NCI-H2227 (cell line): ENCODE measurements around the gene MMAB.

ENCODE experiments used
- DNase-seq: peaks from one replicate; lab custom pipeline; 2025; ENCODE audit not compliant: unreplicated experiment; lab: John Stamatoyannopoulos, UW

The MMAB gene

DNA sequence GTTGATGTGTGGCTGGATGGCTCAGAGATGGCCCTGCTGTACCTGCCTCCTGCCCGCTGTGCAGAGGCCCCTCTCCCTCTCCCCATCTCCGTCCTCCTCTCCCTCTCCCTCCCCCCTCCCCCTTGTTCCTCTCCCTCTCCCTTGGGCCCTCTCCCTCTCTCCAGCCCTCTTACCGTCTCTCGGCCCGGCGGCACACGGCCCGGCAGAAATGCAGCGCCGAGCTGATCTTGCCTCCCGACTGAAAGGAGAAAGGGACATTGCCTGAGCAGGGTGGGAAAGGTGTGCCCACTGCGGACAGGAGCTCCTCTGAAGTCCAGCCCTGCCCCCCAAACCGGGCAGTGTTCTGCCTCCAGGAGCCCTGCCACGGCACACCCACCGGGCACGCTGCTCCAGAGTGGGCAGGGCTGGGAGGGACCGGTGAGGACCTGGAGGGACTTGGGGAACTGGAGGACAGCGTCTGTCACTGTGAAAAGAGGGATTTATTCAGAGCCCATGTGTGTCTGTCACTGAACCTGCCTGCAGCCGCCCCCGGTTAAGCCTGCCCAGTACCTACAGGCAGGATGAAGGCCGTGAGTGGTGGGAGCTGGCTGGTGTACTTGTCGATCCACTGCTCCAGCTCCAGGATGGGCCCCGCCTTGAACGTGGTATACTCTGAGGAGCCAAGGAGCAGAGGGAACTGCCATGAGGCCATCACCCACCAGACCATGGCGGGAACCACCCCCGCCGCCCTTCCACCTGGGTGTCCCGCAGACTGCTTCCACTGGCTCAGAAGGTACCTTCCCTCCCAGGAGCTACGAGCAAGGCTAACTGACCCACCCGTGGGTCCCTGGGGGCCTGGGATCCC is 12.2 kb downstream of the MMAB start:
- DNase-seq: no peak

DNA sequence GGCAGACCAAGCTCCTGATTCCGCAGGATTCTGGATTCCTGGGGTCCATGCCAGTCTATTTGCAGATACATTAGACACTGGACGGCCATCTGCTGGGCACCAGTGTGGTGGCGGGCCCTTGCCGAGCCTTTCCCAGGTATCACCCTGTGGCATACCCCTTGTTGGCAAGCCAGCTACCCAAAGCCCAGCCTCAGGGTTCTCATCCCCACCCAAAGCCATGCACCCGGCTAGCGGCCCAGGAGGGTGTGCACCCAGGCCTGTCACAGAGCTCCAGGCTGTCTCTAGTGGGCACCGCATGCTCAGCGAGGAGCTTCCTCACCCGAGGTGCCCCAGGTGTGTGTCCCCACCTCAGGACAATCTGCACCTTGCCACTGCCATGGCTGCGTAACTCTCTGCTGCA is 13.7 kb downstream of the MMAB start:
- no peak for DNase-seq

DNA sequence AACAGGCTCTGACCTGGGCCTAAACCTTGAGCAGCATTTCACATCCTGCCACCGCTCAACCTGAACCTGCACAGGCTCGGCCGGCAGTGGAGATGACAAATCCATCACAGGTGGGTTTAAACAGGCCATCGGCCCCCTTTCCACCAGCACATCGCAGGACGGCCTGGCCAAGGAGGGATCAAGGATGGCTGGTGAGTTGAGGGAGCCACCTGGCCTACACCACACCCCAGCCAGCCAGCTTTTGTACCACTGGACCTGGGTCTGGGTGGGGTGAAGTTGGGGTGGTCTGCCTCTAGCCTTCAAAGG is 14.2 kb downstream of the MMAB start:
- DNase-seq: no peak

DNA sequence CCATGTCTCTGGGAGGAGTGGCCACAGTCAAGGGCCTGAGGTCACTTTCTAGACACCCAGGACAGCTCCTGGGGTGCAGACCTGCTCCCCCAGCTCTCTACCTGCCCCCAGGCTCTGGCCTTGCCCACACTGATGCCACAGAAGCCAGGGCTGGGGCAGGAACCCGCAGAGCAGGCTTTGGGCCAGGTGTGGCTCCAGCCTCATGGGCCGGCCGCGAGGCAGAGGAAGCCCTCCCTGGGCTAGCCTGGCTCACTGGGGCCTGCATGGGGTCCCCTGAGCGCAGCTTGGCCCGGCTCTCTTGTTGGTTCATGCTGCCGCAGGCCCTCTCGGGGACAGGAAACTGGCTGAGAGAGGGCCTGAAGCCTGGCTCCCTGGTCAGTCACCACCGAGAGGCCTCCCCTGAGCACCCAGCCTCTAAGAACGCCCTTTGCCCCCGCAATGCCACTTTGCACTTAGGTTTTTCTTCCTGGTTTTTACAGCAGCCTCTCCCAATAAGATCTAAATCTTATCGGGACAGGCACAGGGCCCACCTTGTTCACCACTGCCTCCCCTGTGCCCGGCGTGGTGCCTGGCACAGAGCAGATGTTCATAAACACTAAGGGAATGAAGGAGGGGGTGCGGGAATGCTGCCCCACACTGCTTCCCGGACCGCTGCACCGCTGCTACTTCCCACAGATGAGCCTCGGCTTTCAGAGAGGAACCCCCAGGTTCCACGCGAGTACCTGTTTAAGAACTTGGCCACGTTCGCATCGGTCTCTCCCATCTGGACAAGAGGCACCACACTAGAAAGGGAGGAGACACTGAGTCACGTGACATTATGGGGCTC is 14.7 kb downstream of the MMAB start:
- DNase-seq: no peak

GRCh38 chr12:109557805-109558204 is 15.5 kb downstream of the MMAB start:
- no peak for DNase-seq

DNA sequence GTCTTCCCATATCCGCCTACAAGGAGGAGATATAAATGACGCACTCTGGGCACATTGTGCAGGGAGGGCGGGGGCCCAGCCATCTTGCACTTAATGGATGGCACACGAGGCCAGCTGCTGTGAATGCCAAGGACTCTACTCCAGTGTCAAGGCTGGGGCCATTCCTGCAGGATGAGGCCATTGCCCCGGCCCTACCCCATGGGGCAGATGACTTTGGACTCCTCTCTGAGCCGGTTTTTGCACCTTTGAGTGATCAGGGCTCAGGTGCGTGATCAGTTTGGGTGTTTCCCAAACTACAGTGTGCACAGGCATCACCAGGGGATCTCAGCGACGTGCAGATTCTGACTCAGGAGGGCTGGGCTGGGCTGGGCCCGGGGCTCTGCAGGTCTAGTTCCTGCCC is 16.1 kb downstream of the MMAB start:
- DNase-seq: no peak

DNA sequence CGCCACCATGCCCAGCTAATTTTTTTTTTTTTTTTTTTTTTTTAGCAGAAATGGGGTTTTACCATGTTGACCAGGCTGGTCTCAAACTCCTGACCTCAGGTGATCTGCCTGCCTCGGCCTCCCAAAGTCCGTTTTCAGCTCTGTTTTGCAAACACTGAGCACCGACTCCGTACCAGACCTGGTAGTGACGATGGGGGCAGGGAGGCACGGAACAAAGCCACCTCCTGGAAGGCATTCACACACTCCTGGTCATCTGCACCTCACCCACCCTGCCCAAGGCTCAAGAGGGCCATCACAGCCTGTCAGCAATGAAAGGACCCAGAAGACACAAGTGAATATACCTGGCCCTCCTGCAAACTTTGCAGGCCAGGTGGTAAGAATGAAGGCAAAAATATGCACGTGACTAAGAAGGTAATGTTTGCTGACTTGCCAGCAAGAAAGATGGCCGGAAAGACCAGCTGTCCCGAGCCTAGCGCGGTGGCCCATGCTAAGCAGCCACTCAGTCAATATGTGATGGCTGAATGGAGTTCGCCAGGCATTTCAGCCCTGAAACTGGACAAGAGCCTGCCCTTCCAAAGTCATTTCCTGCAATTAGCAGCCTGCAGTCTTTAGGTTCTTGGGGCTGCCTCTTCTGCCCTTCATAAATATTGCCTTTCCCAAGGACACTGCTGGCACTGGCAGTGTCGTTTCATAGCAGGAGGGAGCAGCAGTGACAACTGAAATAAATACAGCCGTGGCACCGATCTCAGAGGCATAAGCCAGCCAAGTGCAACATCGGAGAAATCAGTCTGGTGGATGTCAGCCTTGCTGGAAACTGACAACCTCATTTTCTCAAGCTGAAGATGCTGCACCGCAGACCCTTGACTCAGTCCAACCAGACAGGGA is 17.6 kb downstream of the MMAB start:
- no peak for DNase-seq

GRCh38 chr12:109554761-109555160 is 18.5 kb downstream of the MMAB start:
- DNase-seq: no peak

DNA sequence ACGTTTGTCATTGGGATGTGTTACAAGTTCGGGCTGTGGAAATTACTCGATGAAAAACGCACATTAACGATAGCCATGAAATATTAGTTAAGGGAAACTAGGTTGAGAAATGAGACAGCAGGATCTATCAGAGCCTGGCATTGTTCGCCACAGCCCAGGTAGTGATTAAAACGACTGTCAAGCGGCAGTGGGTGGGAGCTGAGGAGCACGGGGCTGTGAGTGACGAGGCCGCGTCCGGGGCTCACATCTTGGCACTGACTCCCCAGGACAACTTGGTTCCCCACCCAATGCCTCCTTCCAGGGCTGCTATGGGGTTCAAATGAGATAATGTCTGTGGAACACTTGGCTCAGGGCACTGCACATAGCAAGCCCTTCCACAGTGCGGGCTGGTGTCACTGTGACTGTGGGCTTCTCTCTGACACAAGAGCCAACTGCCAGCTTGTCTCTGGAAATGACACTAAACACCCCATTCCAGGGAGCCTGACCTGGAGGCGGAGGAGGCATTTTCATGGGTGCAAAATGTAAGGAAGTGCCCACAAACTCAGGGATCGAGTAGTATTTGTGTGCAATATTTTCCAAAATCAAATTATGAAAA is 19.3 kb downstream of the MMAB start:
- no peak for DNase-seq

GRCh38 chr12:109553483-109553882 is 19.8 kb downstream of the MMAB start:
- no peak for DNase-seq

DNA sequence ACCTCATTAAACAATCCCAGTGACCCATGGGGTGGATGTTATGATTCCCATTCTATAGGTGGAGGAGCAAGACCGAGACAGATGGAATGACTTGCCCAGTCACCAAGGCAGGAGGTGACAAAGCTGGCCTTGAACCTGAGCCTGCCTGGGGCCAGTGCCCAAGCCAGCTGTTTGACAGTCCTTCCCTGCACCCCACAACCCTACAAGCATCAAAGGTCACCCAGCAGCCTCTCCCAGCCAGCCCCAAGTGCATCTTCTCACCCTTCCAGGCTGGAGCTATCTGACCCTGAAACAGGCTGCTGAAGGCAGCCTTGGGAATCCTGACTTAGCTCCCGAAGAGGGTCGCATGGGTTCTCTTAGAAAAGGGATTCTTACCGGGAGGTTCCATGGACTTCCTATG is 20.3 kb downstream of the MMAB start:
- no peak for DNase-seq

DNA sequence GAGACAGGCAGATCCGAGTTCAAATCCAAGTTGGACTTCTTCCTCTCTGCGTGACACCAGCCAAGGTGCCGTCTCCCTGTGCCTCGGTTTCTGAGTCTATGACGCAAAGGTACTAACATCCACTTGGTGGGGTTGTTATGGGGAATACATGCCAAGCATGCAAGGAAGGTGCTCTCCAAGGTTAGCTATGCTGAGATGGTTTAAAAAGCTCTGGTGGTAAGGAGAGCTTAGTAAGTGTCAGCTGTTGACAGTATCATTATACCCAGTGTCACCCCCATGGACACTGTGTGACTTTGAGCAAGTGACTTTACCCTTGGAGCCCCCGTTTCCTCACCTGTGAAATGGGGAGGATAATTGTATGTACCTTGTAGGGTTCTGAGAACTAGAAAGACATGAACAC is 22.2 kb downstream of the MMAB start:
- no peak for DNase-seq

DNA sequence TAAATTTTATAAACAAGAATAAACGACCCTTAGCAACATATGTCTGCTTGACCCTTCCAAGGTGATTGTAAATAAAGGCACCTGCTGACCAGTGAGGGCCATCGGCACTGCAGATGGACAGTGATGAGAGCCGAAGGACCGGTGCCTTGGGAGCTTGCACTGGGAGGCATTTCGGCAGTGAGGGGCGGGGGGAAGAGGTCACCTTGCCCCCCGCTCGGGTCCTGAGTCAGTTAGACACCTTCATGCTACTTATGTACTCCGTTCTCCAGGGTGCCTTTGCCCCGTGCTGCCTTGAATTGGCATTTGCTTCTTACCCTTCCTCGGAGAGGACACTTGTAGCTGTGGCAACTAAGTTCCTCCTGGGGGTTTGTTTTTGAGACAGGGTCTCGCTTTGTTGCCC is 23.0 kb downstream of the MMAB start:
- DNase-seq: no peak

- no peak for DNase-seq
Measured at GRCh38 chr12:109549613-109550270, 23.6 kb downstream of the MMAB start.

- DNase-seq: no peak
Measured at GRCh38 chr12:109548258-109548657, 25.0 kb downstream of the MMAB start.

DNA sequence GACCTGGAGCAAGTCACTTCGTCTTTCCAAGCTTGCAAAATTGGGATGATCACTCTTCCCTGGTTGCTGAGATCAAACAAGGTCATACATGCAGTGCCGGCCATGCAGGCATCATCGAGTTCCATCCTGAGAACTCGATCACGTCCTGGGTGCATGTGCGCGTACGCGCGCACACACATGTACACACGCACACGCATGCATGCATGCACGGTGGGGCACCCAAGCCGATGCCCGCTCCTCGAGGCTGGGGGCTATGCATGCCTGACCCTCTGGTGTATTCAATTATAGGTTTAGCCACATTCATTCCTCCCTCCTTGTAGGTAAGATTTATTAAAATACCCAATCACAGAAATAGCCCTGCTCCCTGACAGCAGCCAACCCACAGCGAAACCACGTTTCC is 26.0 kb downstream of the MMAB start:
- no peak for DNase-seq

GRCh38 chr12:109545826-109546225 is 27.5 kb downstream of the MMAB start:
- DNase-seq: no peak

- DNase-seq: no peak
Measured at GRCh38 chr12:109544955-109545531, 28.3 kb downstream of the MMAB start.

DNA sequence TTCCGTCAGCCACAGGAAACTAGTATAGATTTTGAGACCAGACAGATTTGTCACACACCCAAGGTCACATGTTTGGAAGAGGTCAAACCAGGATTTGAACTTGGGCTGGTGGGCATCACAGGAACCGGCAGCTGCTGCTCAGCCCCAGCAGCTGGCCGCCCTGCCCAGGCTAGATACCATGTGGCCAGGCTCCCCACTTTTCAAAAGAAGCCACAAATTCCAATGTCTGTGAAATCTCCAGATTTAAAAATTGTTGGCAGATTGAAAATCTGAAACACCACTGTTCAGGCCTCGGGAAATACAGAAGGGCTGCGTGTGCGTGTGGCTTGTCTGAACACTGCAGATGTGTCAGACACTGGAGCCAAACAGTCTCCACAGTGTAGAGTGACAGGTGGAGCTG is 30.4 kb downstream of the MMAB start:
- DNase-seq: no peak

GRCh38 chr12:109542014-109542413 is 31.3 kb downstream of the MMAB start:
- DNase-seq: no peak
